Embryonic facial prominence (tissue), 1 donor: ENCODE measurements around the gene TRMT10B.
"Not testable (repeated sequence)": the region's sequence is repeated elsewhere in the genome, so short reads cannot be mapped to it uniquely, and the experiment has no call there.

Experiments
- DNase-seq: peaks from one replicate; pipeline ENCODE4 v3.0.0-alpha.2; 2016; ENCODE audit errors: extremely low spot score

The TRMT10B gene

DNA sequence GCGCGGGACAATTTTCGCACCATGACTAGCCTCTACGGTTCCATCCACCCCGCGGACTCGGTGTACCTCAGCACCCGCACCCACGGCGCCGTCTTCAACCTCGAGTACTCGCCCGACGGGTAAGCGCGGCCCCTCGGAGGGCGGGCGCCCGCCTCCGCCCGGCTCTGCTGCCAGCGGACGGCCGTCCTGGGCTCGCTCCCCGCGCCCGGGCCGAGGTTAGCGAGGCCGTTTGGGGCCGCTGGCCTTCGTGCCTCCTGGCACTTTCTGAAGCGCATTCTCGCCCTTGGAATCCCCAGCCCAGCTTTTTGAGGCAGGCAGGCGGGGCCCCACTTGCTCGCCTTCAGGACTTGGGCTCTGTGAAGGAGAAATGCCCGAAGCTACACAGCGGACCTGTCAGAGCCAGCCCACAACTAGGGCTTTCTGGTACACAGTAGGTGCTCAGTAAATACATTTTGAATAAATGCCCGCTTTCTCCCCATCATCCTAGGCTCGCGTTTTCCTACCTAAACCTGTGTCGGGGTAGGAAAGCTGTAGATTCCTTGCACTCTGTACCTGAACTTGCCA, 47.8 kb downstream of the TRMT10B start:
- DNase-seq, result no peak

DNA sequence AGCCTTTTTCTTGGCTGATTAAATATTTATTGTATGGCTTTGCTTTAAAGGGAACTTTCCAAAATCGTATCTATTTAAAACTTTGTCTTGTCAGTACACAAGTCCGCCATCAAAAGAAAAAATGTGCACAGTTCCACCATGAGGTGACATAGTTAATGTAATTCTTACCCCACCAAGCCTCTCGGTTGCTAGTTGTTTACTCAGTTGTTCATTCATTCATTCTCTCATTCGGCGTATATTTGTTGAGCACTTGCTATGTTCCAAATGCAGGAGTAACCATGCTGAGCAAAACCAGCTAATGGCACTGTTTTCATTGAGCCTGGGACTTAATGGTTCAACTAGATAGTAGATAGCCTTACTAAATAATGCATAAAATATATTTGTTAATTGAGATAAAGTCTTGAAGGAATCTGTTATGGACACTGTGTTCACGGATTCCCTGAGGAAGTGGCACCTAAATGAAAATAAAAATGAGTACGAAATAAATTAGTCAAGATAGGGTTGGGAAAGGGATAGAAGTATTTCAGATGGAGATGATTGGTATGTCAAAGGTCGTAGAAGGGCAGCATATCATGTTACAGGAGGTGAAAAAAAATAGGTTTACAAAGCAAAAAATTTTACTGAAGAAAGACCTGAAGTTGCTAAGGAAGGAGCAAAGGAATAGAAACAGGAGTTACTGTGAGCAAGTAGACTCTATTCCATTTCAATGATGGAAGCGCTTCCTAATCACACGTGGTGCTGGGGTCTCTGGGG, 48.5 kb downstream of the TRMT10B start:
- no peak for DNase-seq

DNA sequence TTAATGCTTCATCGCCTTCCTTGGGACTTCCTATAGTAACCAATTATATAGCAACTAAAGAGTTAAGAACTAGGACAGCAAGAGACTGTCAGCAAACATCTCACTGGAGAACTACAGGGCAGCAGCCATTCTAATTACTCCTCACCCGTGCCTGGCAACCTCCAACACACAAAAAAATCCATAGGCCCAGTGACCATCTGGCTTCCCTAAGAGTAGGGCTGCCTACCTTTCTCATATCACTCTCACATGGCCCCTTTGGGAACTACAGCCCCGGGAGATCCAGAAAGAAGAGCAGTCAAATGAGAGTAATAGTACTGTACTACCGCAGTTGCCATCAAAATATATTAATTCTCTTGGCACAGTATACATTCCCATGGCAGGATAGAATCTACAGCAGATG, 52.7 kb downstream of the TRMT10B start:
- DNase-seq, result no peak

DNA sequence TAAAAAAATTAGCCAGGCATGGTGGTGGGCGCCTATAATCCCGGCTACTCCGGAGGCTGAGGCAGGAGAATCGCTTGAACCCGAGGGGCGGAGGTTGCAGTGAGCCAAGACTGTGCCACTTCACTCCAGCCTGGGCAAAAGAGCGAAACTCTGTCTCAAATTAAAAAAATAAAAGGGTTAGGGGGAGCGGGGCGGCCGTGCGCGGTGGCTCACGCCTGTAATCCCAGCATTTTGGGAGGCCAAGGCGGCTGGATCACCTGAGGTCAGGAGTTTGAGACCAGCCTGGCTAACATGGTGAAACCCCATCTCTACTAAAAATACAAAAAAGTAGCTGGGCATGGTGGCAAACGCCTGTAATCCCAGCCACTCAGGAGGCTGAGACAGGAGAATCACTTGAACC, 56.1 kb downstream of the TRMT10B start:
- DNase-seq, result not testable (repeated sequence)

DNA sequence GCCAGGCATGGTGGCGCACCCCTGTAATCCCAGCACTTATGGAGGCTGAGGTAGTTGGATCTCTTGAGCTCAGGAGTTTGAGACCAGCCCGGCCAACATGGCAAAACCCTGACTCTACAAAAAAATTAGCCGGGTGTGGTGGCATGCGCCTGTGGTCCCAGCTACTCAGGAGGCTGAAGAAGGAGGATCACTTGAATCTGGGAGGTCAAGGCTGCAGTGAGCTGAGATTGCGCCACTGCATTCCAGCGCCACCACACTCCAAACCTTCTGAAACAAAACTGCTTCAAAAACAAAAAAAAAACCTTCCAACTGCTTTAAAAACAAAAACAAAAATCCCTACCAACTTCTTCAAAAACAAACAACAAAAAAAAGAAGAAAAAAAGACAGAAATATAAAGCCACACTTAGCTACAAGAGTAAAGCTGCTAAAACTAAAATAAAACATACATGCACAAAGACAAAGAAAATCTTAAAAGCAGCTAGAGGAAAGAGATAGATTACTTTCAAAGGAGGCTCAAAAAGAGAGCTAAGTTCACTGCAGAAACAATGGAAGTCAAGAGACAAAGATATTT, 58.4 kb downstream of the TRMT10B start:
- no peak for DNase-seq

DNA sequence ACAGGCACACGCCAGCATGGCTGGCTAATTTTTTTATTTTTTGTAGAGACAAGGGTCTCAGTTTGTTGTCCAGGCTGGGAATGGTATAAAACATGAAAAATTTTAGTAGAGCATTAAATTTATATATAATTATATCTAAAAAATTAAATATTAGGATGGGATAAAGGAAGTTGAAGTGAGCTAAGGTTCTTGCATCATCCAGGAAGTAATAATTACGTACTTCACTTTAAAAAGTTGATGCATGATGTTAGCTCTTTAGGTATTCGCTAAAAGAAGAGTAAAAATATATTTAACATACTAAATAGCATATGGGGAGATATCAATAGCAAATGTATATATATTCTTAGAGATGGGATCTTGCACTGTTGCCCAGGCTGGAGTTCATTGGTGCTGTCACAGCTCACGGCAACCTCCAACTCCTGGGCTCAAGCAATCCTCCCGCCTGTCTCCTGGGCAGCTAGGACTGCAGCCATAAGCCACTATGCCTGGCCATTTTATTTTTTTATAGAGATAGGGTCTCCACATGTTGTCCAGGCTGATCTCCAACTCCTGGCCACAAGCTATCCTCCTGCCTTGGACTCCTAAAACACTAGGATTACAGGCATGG, 59.3 kb downstream of the TRMT10B start:
- no peak for DNase-seq

DNA sequence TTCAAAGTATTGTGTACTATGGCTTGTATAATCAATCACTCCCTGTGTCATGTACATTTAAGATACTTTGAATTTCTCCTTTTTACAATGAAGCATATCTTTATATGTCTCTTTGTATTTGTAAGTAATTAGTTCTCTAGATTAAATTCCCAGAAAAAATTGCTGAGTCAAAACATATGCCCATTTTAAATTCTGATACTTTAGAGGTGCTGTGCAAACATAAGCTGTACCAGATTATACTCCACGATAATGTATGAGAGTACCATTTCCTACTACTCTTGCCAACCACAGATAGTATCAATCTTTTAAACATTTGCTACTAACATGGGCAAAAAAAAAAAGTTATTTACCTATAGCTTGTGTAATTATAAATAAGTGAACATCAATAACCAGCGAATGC, 65.2 kb downstream of the TRMT10B start:
- no peak for DNase-seq

DNA sequence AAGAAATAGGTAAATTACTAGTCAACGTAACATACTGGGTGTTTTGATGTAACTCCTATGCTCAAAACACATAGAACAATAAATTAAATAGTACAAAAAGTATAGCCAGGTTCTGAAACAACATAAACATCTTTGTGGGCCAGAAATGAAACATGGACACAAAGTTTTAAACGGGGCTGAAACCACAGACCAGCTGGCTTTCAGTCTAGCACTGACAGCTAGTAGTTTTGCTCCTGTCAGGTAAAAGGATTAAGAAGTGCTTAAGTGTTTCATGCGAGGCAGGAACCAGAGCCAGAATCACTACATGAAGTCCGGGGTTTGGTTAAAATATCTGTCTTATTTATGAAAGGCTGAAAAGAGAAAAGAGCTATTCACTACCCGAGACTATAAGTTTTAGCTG, 66.5 kb downstream of the TRMT10B start:
- no peak for DNase-seq

DNA sequence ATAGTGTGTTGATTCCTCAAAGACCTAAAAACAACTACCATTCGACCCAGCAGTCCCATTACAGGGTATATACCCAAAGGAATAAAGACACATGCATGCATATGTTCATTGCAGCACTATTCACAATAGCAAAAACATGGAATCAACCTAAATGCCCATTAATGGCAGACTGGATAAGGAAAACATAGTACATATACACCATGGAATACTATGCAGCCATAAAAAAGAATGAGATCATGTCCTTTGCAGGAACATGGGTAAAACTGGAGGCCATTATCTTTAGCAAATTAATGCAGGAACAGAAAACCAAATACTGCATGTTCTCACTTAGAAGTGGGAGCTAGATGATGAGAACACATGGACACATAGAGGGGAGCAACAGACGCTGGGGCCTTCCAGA, 71.6 kb downstream of the TRMT10B start:
- DNase-seq, result not testable (repeated sequence)

DNA sequence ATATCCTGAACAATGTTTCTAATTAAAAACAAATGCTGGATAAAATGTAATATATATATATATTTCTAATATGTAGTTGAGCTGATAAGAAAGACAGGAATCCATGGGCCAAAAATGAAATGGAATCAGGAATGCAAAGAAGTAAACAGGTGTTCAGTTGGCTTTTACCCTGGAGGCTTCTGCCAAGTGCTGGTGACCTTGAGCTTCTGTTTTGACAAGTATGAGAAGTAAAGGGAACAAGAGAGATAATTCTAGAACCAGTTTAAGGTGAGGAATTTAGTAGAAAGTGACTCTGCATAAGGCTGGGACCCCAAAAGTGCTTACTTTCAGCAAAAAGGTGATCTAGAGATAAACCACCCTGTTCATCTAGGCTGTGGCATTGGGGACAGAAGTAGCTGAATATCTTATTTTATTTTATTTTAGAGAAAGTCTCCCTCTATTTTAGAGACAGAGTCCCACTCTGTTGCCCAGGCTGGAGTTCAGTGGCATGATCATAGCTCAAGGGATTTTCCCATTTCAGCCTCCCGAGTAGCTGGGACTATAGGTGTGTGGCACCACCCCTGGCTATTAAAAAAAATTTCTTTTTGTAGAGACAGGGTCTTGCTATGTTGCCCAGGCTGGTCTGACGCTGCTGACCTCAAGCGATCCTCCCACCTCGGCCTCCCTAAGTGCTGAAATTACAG, 74.0 kb downstream of the TRMT10B start:
- DNase-seq, result no peak
